Skeletal muscle satellite cell (primary cell): Measurements from ENCODE around the gene HOXC9.
A peak's percentile ranks its signal among the peaks of the same experiment; 100 is the strongest.

ENCODE experiments used
- H3K27me3 ChIP-seq: 2 replicates; pipeline ENCODE4 v1.7.0; 2013; ENCODE audit warnings: low read length; ENCODE audit not compliant: control insufficient read depth, insufficient read depth
- H3K36me3 ChIP-seq: 2 replicates; pipeline ENCODE4 v1.7.0; 2013; ENCODE audit warnings: mild to moderate bottlenecking, control low read depth, low read length; ENCODE audit not compliant: insufficient read depth
- H3K4me1 ChIP-seq: 2 replicates; pipeline ENCODE4 v1.7.0; 2013; ENCODE audit warnings: low read length; ENCODE audit not compliant: control insufficient read depth, insufficient read depth
- H3K4me2 ChIP-seq: 2 replicates; pipeline ENCODE4 v1.7.0; 2013; ENCODE audit warnings: mild to moderate bottlenecking, low read length
- H3K4me3 ChIP-seq: 2 replicates; pipeline ENCODE4 v1.7.0; 2013; ENCODE audit warnings: low read length
- H3K9ac ChIP-seq: 2 replicates; pipeline ENCODE4 v1.7.0; 2013; ENCODE audit warnings: mild to moderate bottlenecking, low read depth, low read length, moderate library complexity
- H3K9me3 ChIP-seq: replicated peaks from 2 replicates; pipeline ENCODE4 v1.7.0; 2013; ENCODE audit warnings: mild to moderate bottlenecking, control low read depth, low read length

HOXC9 gene

GRCh38 chr12:53955776-53956250 is 44.1 kb upstream of the HOXC9 start:
- H3K4me1 ChIP-seq = peaks cover 22% of the 10 kb centered on the region
- H3K9ac ChIP-seq = peak overlapping the region; percentile 80

DNA sequence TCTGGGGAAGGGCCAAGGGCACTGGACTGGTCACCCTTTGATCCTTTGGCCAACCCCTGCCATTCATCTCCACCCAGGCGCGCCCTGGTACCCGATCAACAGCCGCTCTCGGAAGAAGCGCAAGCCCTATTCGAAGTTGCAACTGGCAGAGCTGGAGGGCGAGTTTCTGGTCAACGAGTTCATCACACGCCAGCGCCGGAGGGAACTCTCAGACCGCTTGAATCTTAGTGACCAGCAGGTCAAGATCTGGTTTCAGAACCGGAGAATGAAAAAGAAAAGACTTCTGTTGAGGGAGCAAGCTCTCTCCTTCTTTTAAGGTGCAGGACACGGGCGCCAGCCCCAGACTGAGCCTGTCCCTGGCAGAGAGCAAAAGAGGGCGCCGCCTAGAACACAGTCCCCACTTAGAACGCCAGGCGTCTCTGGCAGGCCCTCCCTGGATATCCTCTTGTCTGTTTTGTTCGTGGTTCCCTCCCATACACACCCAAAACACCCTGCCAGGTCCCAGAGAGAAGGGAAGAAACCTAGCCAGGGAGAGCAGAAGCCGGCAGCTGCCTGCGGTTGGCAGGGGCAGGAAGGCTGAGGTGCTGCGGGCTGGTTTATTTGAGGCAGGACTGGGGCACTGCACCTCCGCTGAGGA is 43.6 kb upstream of the HOXC9 start:
- H3K4me3 ChIP-seq = peak overlapping the region; percentile 83
- H3K4me2 ChIP-seq = peak overlapping the region; percentile 96

More at GRCh38 chr12:53955776-53956250, 44.1 kb upstream of the HOXC9 start:
- Histone ChIP-seq H3K9me3 (no peaks in the 10 kb centered on the region), H3K36me3 (no peaks in the 10 kb centered on the region), H3K4me2 (peak overlapping the region; percentile 96), H3K27me3 (peaks cover 11% of the 10 kb centered on the region), H3K4me3 (peak overlapping the region; percentile 83)

DNA sequence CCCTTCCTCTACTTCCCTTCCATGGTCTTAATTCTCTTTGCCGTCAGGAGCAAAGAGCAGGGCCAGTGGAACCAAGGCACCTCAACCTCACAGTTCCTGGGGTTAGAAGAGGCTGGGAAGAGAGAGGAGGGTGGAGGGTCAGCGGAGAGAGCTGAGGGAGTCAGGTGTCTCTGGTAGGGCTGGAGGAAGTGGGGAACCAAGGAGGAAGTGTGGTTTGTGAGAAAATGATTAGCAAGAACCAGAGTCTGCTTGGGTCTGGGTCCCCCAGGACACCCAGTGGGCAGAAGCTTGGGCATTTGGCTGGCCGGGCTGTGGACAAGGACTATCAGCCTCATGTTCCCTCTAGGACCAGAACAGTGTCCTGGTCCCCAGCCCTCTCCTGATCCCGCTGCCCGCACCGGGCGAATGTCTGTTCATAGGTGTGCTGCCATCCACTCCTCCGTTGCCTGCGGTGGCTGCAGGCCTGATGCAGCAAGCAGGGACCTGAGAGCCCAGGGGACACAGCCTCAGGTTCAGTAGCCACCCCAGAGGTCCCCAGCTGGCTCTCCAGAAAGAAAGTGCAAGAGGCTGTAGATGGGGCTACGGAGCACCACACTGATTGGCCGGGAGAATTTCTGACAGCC is 42.9 kb upstream of the HOXC9 start:
- peak overlapping the region; percentile 80 for H3K9ac ChIP-seq
- H3K27me3 ChIP-seq = peaks cover 3% of the 10 kb centered on the region
- no peaks in the 10 kb centered on the region for H3K36me3 ChIP-seq
- H3K9me3 ChIP-seq = no peaks in the 10 kb centered on the region
- H3K4me3 ChIP-seq = no peak overlapping the region
- peaks cover 27% of the 10 kb centered on the region for H3K4me1 ChIP-seq
- peak overlapping the region; percentile 96 for H3K4me2 ChIP-seq

More for the DNA sequence above, 43.6 kb upstream of the HOXC9 start:
- Histone ChIP-seq H3K9ac (peak overlapping the region; percentile 80), H3K4me1 (peaks cover 22% of the 10 kb centered on the region), H3K9me3 (no peaks in the 10 kb centered on the region), H3K27me3 (peaks cover 6% of the 10 kb centered on the region), H3K36me3 (no peaks in the 10 kb centered on the region)

- Histone ChIP-seq H3K4me1 (peaks cover 32% of the 10 kb centered on the region), H3K9ac (no peak overlapping the region), H3K9me3 (no peaks in the 10 kb centered on the region), H3K27me3 (no peaks in the 10 kb centered on the region), H3K4me2 (no peak overlapping the region), H3K36me3 (no peaks in the 10 kb centered on the region), H3K4me3 (no peak overlapping the region)
Measured at GRCh38 chr12:53958128-53958527, 41.8 kb upstream of the HOXC9 start.

GRCh38 chr12:53959314-53959713 is 40.6 kb upstream of the HOXC9 start:
- Histone ChIP-seq H3K4me3 (no peak overlapping the region), H3K4me1 (peaks cover 40% of the 10 kb centered on the region), H3K9me3 (no peaks in the 10 kb centered on the region), H3K27me3 (no peaks in the 10 kb centered on the region), H3K36me3 (no peaks in the 10 kb centered on the region), H3K9ac (no peak overlapping the region), H3K4me2 (no peak overlapping the region)

- H3K4me2 ChIP-seq = peak overlapping the region; percentile 68
- no peaks in the 10 kb centered on the region for H3K27me3 ChIP-seq
- H3K9me3 ChIP-seq = no peaks in the 10 kb centered on the region
- peak overlapping the region; percentile 70 for H3K9ac ChIP-seq
- H3K4me1 ChIP-seq = peaks cover 47% of the 10 kb centered on the region
- peak overlapping the region; percentile 62 for H3K4me3 ChIP-seq
- H3K36me3 ChIP-seq = no peaks in the 10 kb centered on the region
Measured at GRCh38 chr12:53960187-53961024, 39.6 kb upstream of the HOXC9 start.

GRCh38 chr12:53961025-53961761 is 38.8 kb upstream of the HOXC9 start:
- peak overlapping the region; percentile 62 for H3K4me3 ChIP-seq
- no peaks in the 10 kb centered on the region for H3K36me3 ChIP-seq
- H3K9me3 ChIP-seq = no peaks in the 10 kb centered on the region
- peak overlapping the region; percentile 68 for H3K4me2 ChIP-seq
- peaks cover 48% of the 10 kb centered on the region for H3K4me1 ChIP-seq
- H3K9ac ChIP-seq = peak overlapping the region; percentile 70
- no peaks in the 10 kb centered on the region for H3K27me3 ChIP-seq

GRCh38 chr12:53963005-53963404 is 37.0 kb upstream of the HOXC9 start:
- Histone ChIP-seq H3K36me3 (no peaks in the 10 kb centered on the region), H3K9ac (peak overlapping the region; percentile 96), H3K4me1 (peaks cover 40% of the 10 kb centered on the region)

DNA sequence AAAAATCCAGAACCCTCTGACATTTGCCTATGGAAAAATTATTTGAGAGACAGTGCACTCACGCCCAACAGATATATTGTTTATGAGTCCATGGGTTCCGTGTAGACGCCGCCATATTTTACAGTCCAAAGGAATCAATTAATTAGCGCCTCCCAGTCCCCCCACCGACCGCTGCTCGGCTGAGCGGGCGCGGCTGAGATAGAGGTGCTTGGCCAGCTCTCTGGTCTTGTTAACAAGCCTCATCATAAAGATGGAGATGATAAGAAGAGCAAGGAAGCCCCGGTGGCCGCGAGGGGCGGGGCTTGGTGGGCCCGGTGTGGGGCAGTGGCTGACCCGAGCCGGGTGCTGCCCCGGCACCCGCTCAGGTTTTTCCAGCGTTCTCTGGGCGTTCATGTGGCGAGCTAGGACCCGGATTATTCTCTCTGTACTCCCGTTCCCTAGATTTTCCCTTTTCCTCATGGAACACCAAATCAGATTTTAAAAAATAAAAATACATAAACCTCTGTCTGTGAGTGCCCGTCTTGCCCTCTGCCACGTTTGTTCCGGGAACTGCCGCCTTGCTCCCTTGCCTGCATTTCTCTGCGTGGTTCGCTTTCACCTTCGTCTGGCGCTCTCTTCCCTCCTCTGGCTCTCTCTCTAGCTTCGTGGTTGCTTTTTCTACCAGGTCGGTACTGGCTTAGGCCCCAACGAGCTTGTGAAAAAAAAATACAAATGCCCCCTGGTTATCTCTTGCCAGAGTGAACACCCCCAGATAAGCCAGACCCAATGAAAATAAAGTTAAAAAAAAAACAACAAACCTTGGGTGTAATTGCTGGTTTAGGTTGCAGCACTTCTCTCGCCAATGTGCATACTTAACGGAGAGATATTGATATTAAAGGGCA is 36.3 kb upstream of the HOXC9 start:
- peak overlapping the region; percentile 79 for H3K4me2 ChIP-seq

More at GRCh38 chr12:53963005-53963404, 37.0 kb upstream of the HOXC9 start:
- H3K27me3 ChIP-seq = no peaks in the 10 kb centered on the region
- H3K9me3 ChIP-seq = no peaks in the 10 kb centered on the region
- H3K4me3 ChIP-seq = peak overlapping the region; percentile 87
- H3K4me2 ChIP-seq = peak overlapping the region; percentile 79

GRCh38 chr12:53964315-53964713 is 35.6 kb upstream of the HOXC9 start:
- Histone ChIP-seq H3K4me1 (peaks cover 50% of the 10 kb centered on the region), H3K36me3 (no peaks in the 10 kb centered on the region), H3K9ac (peak overlapping the region; percentile 96), H3K4me2 (peak overlapping the region; percentile 79), H3K9me3 (no peaks in the 10 kb centered on the region), H3K4me3 (peak overlapping the region; percentile 87), H3K27me3 (no peaks in the 10 kb centered on the region)

More for the DNA sequence above, 36.3 kb upstream of the HOXC9 start:
- H3K36me3 ChIP-seq = no peaks in the 10 kb centered on the region
- no peaks in the 10 kb centered on the region for H3K9me3 ChIP-seq
- H3K4me3 ChIP-seq = peak overlapping the region; percentile 87
- peak overlapping the region; percentile 96 for H3K9ac ChIP-seq
- no peaks in the 10 kb centered on the region for H3K27me3 ChIP-seq
- peaks cover 43% of the 10 kb centered on the region for H3K4me1 ChIP-seq
